HepG2 (cell line): ENCODE data around the gene THOP1. TPM values are rescaled to one million over a fixed set of nuclear protein-coding genes. Genes with fewer than 3 reads are reported as not detected.

ENCODE experiments used
- AKAP8 ChIP-seq: sonication (generic); formaldehyde crosslinking; IDR thresholded peaks from 2 replicates; pipeline ENCODE4 v1.5.1; 2020; ENCODE audit warnings: mild to moderate bottlenecking, missing genetic modification reagents
- DPF2 ChIP-seq: sonication (generic); formaldehyde crosslinking; IDR thresholded peaks from 2 replicates; pipeline ENCODE4 v1.4.0; 2020; ENCODE audit warnings: mild to moderate bottlenecking, low read depth, missing genetic modification reagents, borderline replicate concordance
- FOXA3 ChIP-seq: IDR thresholded peaks from 2 replicates; pipeline ENCODE4 v1.6.1; 2016; ENCODE audit warnings: missing genetic modification reagents, missing compliant biosample characterization
- GATAD1 ChIP-seq: IDR thresholded peaks from 2 replicates; pipeline ENCODE4 v1.6.1; 2016; ENCODE audit warnings: missing genetic modification reagents, missing compliant biosample characterization
- MLX ChIP-seq: IDR thresholded peaks from 2 replicates; pipeline ENCODE4 v1.6.1; 2016
- PLRG1 ChIP-seq: fragments of 450-650 bp; conservative IDR thresholded peaks from 2 replicates; pipeline ENCODE4 v1.6.1; 2016
- RNF219 ChIP-seq: sonication (generic); formaldehyde crosslinking; IDR thresholded peaks from 2 replicates; pipeline ENCODE4 v1.5.0; 2020; ENCODE audit warnings: mild to moderate bottlenecking, missing genetic modification reagents
- SRSF9 ChIP-seq: fragments of 200-400 bp; formaldehyde crosslinking; IDR thresholded peaks from 2 replicates; pipeline ENCODE4 v1.6.1; 2018; ENCODE audit warnings: borderline replicate concordance, mild to moderate bottlenecking, low read depth, low read length; ENCODE audit not compliant: insufficient read depth, poor library complexity, severe bottlenecking
- YY1 ChIP-seq: IDR thresholded peaks from 2 replicates; pipeline ENCODE4 v1.6.1; 2011; ENCODE audit warnings: low read length, low read depth, moderate library complexity, mild to moderate bottlenecking; ENCODE audit not compliant: insufficient read depth, insufficient replicate concordance
- ZBTB8A ChIP-seq: sonication (generic); formaldehyde crosslinking; IDR thresholded peaks from 2 replicates; pipeline ENCODE4 v1.4.0; 2020; ENCODE audit warnings: mild to moderate bottlenecking, low read depth, missing genetic modification reagents, borderline replicate concordance
- ZC3H13 ChIP-seq: sonication (generic); formaldehyde crosslinking; IDR thresholded peaks from 2 replicates; pipeline ENCODE4 v1.8.1; 2023; ENCODE audit warnings: mild to moderate bottlenecking, missing genetic modification reagents, moderate library complexity
- ZKSCAN5 ChIP-seq: sonication (generic); formaldehyde crosslinking; IDR thresholded peaks from 2 replicates; pipeline ENCODE4 v1.5.1; 2020; ENCODE audit warnings: mild to moderate bottlenecking, missing genetic modification reagents
- ZKSCAN8 ChIP-seq: IDR thresholded peaks from 2 replicates; pipeline ENCODE4 v1.6.1; 2016; ENCODE audit warnings: borderline replicate concordance, missing genetic modification reagents, missing compliant biosample characterization
- ZNF235 ChIP-seq: sonication (generic); formaldehyde crosslinking; IDR thresholded peaks from 2 replicates; pipeline ENCODE4 v1.8.1; 2023; ENCODE audit warnings: mild to moderate bottlenecking, missing genetic modification reagents, borderline replicate concordance
- ZNF253 ChIP-seq: sonication (generic); formaldehyde crosslinking; IDR thresholded peaks from 2 replicates; pipeline ENCODE4 v1.8.0; 2022; ENCODE audit warnings: mild to moderate bottlenecking, missing genetic modification reagents, borderline replicate concordance
- ZNF343 ChIP-seq: sonication (generic); formaldehyde crosslinking; IDR thresholded peaks from 2 replicates; pipeline ENCODE4 v1.4.0; 2020; ENCODE audit warnings: mild to moderate bottlenecking, missing genetic modification reagents
- ZNF468 ChIP-seq: sonication (generic); formaldehyde crosslinking; IDR thresholded peaks from 2 replicates; pipeline ENCODE4 v1.8.0; 2022; ENCODE audit warnings: mild to moderate bottlenecking, moderate library complexity, missing genetic modification reagents
- ZNF598 ChIP-seq: sonication (generic); formaldehyde crosslinking; IDR thresholded peaks from 2 replicates; pipeline ENCODE4 v1.5.1; 2020; ENCODE audit warnings: mild to moderate bottlenecking, missing genetic modification reagents, borderline replicate concordance
- polyA plus RNA-seq, 8 experiments: library from polyadenylated mRNA; depleted of rRNA in 3 of 8; stranded (reverse) in 7 of 8; unstranded in 1 of 8; fragments of >200 nt; fragmentation: Illumina TruSeq in 4 of 8; extraction: Trizol in 4 of 8; gene quantifications; 2 replicates each; pipeline versions ENCODE4 v1.2.1 to v1.2.3, GENCODE V29; 2011 to 2016; ENCODE audit warnings: low read depth in 4 of 8, missing spikeins in 1 of 8, mixed read lengths in 1 of 8; ENCODE audit not compliant: insufficient read depth in 1 of 8
- total RNA-seq, 5 experiments: library from RNA; depleted of rRNA; stranded (reverse); fragments of >200 nt; fragmentation: Illumina TruSeq; extraction: Trizol; gene quantifications; 2 replicates each; pipeline ENCODE4 v1.2.3, GENCODE V29; 2016; ENCODE audit warnings: low read depth in 1 of 5
- TF ChIP-seq, protein P1 (sequence below): IDR thresholded peaks from 2 replicates; pipeline ENCODE4 v1.6.1; 2016; ENCODE audit warnings: missing biosample characterization, missing genetic modification reagents, low read depth
- TF ChIP-seq, protein P2 (sequence below): sonication (generic); formaldehyde crosslinking; conservative IDR thresholded peaks from 2 replicates; pipeline ENCODE4 v1.4.0; 2020; ENCODE audit warnings: mild to moderate bottlenecking, missing genetic modification reagents, moderate library complexity

THOP1 gene
- total and polyA plus RNA-seq, 2 of the 13 experiments (the other 11 are each of a cell fraction or from before 2014, with no cell fraction given), result 74.4 to 116 TPM

GRCh38 chr19:2739602-2740313 is 45.5 kb upstream of the THOP1 start, which contains the start of gene SLC39A3 (continued):
- peak; percentile 76 for TF ChIP-seq YY1
- TF ChIP-seq ZNF598 (CRISPR knock-in tag), result peak; percentile 92; the same call in 1 of the 2 replicates
- peak; percentile 94; the same call in 1 of the 2 replicates for TF ChIP-seq ZNF253 (CRISPR knock-in tag)
- peak; percentile 91 for TF ChIP-seq ZC3H13
- TF ChIP-seq RNF219, result peak; percentile 87; the same call in 1 of the 2 replicates
- peak; percentile 56; the same call in 1 of the 2 replicates for TF ChIP-seq ZBTB8A (CRISPR knock-in tag)
- TF ChIP-seq, protein P1, sequence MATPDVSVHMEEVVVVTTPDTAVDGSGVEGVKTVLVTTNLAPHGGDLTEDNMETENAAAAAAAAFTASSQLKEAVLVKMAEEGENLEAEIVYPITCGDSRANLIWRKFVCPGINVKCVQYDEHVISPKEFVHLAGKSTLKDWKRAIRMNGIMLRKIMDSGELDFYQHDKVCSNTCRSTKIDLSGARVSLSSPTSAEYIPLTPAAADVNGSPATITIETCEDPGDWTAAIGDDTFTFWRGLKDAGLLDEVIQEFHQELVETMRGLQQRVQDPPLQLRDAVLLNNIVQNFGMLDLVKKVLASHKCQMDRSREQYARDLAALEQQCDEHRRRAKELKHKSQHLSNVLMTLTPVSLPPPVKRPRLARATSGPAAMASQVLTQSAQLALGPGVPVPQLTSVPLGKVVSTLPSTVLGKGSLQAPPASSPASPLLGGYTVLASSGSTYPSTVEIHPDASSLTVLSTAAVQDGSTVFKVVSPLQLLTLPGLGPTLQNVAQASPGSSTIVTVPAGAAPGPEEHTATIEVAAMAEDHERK, result peak; percentile 65; the same call in 1 of the 2 replicates
- peak; percentile 77 for TF ChIP-seq FOXA3 (CRISPR knock-in tag)
- TF ChIP-seq MLX (CRISPR knock-in tag), result peak; percentile 84
- TF ChIP-seq, protein P2, sequence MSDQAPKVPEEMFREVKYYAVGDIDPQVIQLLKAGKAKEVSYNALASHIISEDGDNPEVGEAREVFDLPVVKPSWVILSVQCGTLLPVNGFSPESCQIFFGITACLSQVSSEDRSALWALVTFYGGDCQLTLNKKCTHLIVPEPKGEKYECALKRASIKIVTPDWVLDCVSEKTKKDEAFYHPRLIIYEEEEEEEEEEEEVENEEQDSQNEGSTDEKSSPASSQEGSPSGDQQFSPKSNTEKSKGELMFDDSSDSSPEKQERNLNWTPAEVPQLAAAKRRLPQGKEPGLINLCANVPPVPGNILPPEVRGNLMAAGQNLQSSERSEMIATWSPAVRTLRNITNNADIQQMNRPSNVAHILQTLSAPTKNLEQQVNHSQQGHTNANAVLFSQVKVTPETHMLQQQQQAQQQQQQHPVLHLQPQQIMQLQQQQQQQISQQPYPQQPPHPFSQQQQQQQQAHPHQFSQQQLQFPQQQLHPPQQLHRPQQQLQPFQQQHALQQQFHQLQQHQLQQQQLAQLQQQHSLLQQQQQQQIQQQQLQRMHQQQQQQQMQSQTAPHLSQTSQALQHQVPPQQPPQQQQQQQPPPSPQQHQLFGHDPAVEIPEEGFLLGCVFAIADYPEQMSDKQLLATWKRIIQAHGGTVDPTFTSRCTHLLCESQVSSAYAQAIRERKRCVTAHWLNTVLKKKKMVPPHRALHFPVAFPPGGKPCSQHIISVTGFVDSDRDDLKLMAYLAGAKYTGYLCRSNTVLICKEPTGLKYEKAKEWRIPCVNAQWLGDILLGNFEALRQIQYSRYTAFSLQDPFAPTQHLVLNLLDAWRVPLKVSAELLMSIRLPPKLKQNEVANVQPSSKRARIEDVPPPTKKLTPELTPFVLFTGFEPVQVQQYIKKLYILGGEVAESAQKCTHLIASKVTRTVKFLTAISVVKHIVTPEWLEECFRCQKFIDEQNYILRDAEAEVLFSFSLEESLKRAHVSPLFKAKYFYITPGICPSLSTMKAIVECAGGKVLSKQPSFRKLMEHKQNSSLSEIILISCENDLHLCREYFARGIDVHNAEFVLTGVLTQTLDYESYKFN, result peak; percentile 50
- peak; percentile 95 for TF ChIP-seq GATAD1
- TF ChIP-seq SRSF9, result no peak
- no peak for TF ChIP-seq PLRG1
- TF ChIP-seq DPF2, result no peak
- TF ChIP-seq ZNF235 (CRISPR knock-in tag), result peak; percentile 99
- TF ChIP-seq AKAP8, result peak; percentile 74
- peak; percentile 86 for TF ChIP-seq ZNF343 (CRISPR knock-in tag)
- TF ChIP-seq ZKSCAN8, result peak; percentile 100
- TF ChIP-seq ZNF468 (CRISPR knock-in tag), result no peak
- 0 out of 2 replicates have a peak, but pooled peaks have one; percentile 36 for TF ChIP-seq ZKSCAN5 (CRISPR knock-in tag)
